Trophoblast cell (in vitro differentiated cells and primary cell): Measurements from ENCODE around the gene LRRTM4.

ENCODE experiments used
- DNase-seq, 2 donors: peaks; one replicate each; pipeline ENCODE4 v3.0.0-alpha.2; 2016
- H2AFZ ChIP-seq: 2 replicates; pipeline ENCODE4 v1.6.1; 2013; ENCODE audit warnings: low read length, moderate library complexity, mild to moderate bottlenecking; ENCODE audit not compliant: insufficient read depth, poor library complexity
- H2AK5ac ChIP-seq: 2 replicates; pipeline ENCODE4 v1.6.1; 2013; ENCODE audit warnings: mild to moderate bottlenecking, low read length
- H2BK120ac ChIP-seq: 2 replicates; pipeline ENCODE4 v1.6.1; 2013; ENCODE audit warnings: low read length, mild to moderate bottlenecking, moderate library complexity; ENCODE audit not compliant: insufficient read depth, poor library complexity
- H2BK12ac ChIP-seq: 2 replicates; pipeline ENCODE4 v1.6.1; 2013; ENCODE audit warnings: mild to moderate bottlenecking, low read length, moderate library complexity
- H2BK5ac ChIP-seq: 2 replicates; pipeline ENCODE4 v1.6.1; 2013; ENCODE audit warnings: low read length, low read depth, moderate library complexity, mild to moderate bottlenecking; ENCODE audit not compliant: poor library complexity
- H3K14ac ChIP-seq: 2 replicates; pipeline ENCODE4 v1.6.1; 2013; ENCODE audit warnings: mild to moderate bottlenecking, low read length
- H3K18ac ChIP-seq: 2 replicates; pipeline ENCODE4 v1.6.1; 2013; ENCODE audit warnings: mild to moderate bottlenecking, low read length
- H3K23ac ChIP-seq: 2 replicates; pipeline ENCODE4 v1.6.1; 2013; ENCODE audit warnings: low read length
- H3K27ac ChIP-seq: 2 replicates; pipeline ENCODE4 v1.5.1; 2013; ENCODE audit warnings: low read depth, mild to moderate bottlenecking, inconsistent platforms, low read length, moderate library complexity
- H3K27me3 ChIP-seq: 2 replicates; pipeline ENCODE4 v1.6.1; 2013; ENCODE audit warnings: inconsistent platforms, mild to moderate bottlenecking, low read length, moderate library complexity; ENCODE audit not compliant: insufficient read depth
- H3K36me3 ChIP-seq, 2 experiments: 1 replicate in 1 of 2; 2 replicates in 1 of 2; pipeline ENCODE4 v1.6.1; 2013; ENCODE audit warnings: low read length in 2 of 2, mild to moderate bottlenecking in 2 of 2, moderate library complexity in 1 of 2; ENCODE audit not compliant: insufficient read depth in 2 of 2, control insufficient read depth in 1 of 2
- H3K4ac ChIP-seq: 2 replicates; pipeline ENCODE4 v1.6.1; 2013; ENCODE audit warnings: low read depth, mild to moderate bottlenecking, low read length, moderate library complexity
- H3K4me1 ChIP-seq, 2 experiments: 1 replicate in 1 of 2; 2 replicates in 1 of 2; pipeline ENCODE4 v1.6.1; 2013; ENCODE audit warnings: low read length in 2 of 2, mild to moderate bottlenecking in 2 of 2, moderate library complexity in 1 of 2; ENCODE audit not compliant: insufficient read depth in 2 of 2, control insufficient read depth in 1 of 2
- H3K4me2 ChIP-seq: 2 replicates; pipeline ENCODE4 v1.6.1; 2013; ENCODE audit warnings: inconsistent platforms, mild to moderate bottlenecking, low read length, moderate library complexity
- H3K4me3 ChIP-seq: 2 replicates; pipeline ENCODE4 v1.5.1; 2013; ENCODE audit warnings: mild to moderate bottlenecking, low read depth, low read length, inconsistent platforms
- H3K79me1 ChIP-seq: one replicate; pipeline ENCODE4 v1.6.1; 2013; ENCODE audit warnings: low read length
- H3K79me2 ChIP-seq: 2 replicates; pipeline ENCODE4 v1.6.1; 2013; ENCODE audit warnings: low read length, mild to moderate bottlenecking; ENCODE audit not compliant: control insufficient read depth, insufficient read depth, poor library complexity
- H3K9ac ChIP-seq: 2 replicates; pipeline ENCODE4 v1.6.1; 2013; ENCODE audit warnings: mild to moderate bottlenecking, low read length
- H3K9me3 ChIP-seq: 2 replicates; pipeline ENCODE4 v1.6.1; 2013; ENCODE audit warnings: low read depth, mild to moderate bottlenecking, control low read depth, inconsistent platforms, low read length; ENCODE audit not compliant: insufficient read depth
- H4K12ac ChIP-seq: 2 replicates; pipeline ENCODE4 v1.6.1; 2013; ENCODE audit warnings: low read depth, mild to moderate bottlenecking, low read length, moderate library complexity
- H4K8ac ChIP-seq: 2 replicates; pipeline ENCODE4 v1.6.1; 2013; ENCODE audit warnings: low read depth, mild to moderate bottlenecking, low read length, moderate library complexity
- H4K91ac ChIP-seq: one replicate; pipeline ENCODE4 v1.6.1; 2013; ENCODE audit warnings: low read depth, mild to moderate bottlenecking, low read length, moderate library complexity
- WGBS: extraction: QIAGEN DNeasy Blood & Tissue Kit; methylation state at CpG from one replicate; pipeline ENCODE4 v1.1.7; 2013; ENCODE audit warnings: missing lambda C conversion rate; ENCODE audit not compliant: insufficient read length, insufficient coverage; ENCODE audit errors: extremely low coverage; 5-methylcytosine and 5-hydroxymethylcytosine counted together

LRRTM4 gene

GRCh38 chr2:76849086-76849485 is 673.1 kb downstream of the LRRTM4 start:
- no peak overlapping the region for H3K27ac ChIP-seq
- no peak overlapping the region for H4K91ac ChIP-seq
- H3K36me3 ChIP-seq: no peaks in the 10 kb centered on the region
- no peaks in the 10 kb centered on the region for H3K79me2 ChIP-seq
- H2BK120ac ChIP-seq: no peak overlapping the region
- H2AK5ac ChIP-seq: no peak overlapping the region
- H4K8ac ChIP-seq: no peak overlapping the region
- no peak overlapping the region for H3K9ac ChIP-seq
- H3K27me3 ChIP-seq: no peaks in the 10 kb centered on the region
- DNase-seq: no peak
- whole genome bisulfite sequencing: no CpG with 5 or more reads among the region's 1 CpG
- no peak overlapping the region for H3K23ac ChIP-seq
- no peak overlapping the region for H3K14ac ChIP-seq
- H2BK12ac ChIP-seq: no peak overlapping the region
- no peak overlapping the region for H3K18ac ChIP-seq
- H3K4me3 ChIP-seq: no peak overlapping the region
- no peak overlapping the region for H3K4me2 ChIP-seq
- H2AFZ ChIP-seq: no peak overlapping the region
- no peak overlapping the region for H4K12ac ChIP-seq
- H3K4me1 ChIP-seq: no peaks in the 10 kb centered on the region
- H3K9me3 ChIP-seq: no peaks in the 10 kb centered on the region
- no peaks in the 10 kb centered on the region for H3K79me1 ChIP-seq
- no peak overlapping the region for H2BK5ac ChIP-seq
- no peak overlapping the region for H3K4ac ChIP-seq

GRCh38 chr2:76839826-76840225 is 682.4 kb downstream of the LRRTM4 start:
- Histone ChIP-seq H3K4me1 (no peaks in the 10 kb centered on the region), H2AFZ (no peak overlapping the region), H3K4me3 (no peak overlapping the region), H3K4ac (no peak overlapping the region), H3K9ac (no peak overlapping the region), H3K23ac (no peak overlapping the region), H2AK5ac (no peak overlapping the region), H3K79me1 (no peaks in the 10 kb centered on the region), H4K91ac (no peak overlapping the region), H2BK120ac (no peak overlapping the region), H3K14ac (no peak overlapping the region), H3K27ac (no peak overlapping the region), H4K12ac (no peak overlapping the region), H3K18ac (no peak overlapping the region), H2BK5ac (no peak overlapping the region), H4K8ac (no peak overlapping the region), H3K9me3 (no peaks in the 10 kb centered on the region), H3K79me2 (no peaks in the 10 kb centered on the region), H3K4me2 (no peak overlapping the region), H2BK12ac (no peak overlapping the region), H3K27me3 (no peaks in the 10 kb centered on the region), H3K36me3 (no peaks in the 10 kb centered on the region)
- no CpG with 5 or more reads among the region's 1 CpG for WGBS
- DNase-seq: no peak

- no peak overlapping the region for H3K23ac ChIP-seq
- no peaks in the 10 kb centered on the region for H3K79me2 ChIP-seq
- H4K8ac ChIP-seq: no peak overlapping the region
- H2BK5ac ChIP-seq: no peak overlapping the region
- no peaks in the 10 kb centered on the region for H3K36me3 ChIP-seq
- H3K4me3 ChIP-seq: no peak overlapping the region
- no peak overlapping the region for H2BK12ac ChIP-seq
- H3K4ac ChIP-seq: no peak overlapping the region
- H3K4me2 ChIP-seq: no peak overlapping the region
- no peak overlapping the region for H3K14ac ChIP-seq
- no peak overlapping the region for H3K18ac ChIP-seq
- no peak overlapping the region for H3K27ac ChIP-seq
- H2BK120ac ChIP-seq: no peak overlapping the region
- H2AK5ac ChIP-seq: no peak overlapping the region
- WGBS: no CpG with 5 or more reads among the region's 3 CpGs
- no peak overlapping the region for H3K9ac ChIP-seq
- no peaks in the 10 kb centered on the region for H3K9me3 ChIP-seq
- H4K91ac ChIP-seq: no peak overlapping the region
- H4K12ac ChIP-seq: no peak overlapping the region
- no peaks in the 10 kb centered on the region for H3K4me1 ChIP-seq
- no peaks in the 10 kb centered on the region for H3K27me3 ChIP-seq
- no peaks in the 10 kb centered on the region for H3K79me1 ChIP-seq
- H2AFZ ChIP-seq: no peak overlapping the region
- DNase-seq: no peak
Measured at GRCh38 chr2:76829374-76830234, 692.6 kb downstream of the LRRTM4 start.

GRCh38 chr2:76826691-76827090 is 695.5 kb downstream of the LRRTM4 start:
- Histone ChIP-seq H3K4me2 (no peak overlapping the region), H3K79me1 (no peaks in the 10 kb centered on the region), H3K14ac (no peak overlapping the region), H2BK12ac (no peak overlapping the region), H3K9me3 (no peaks in the 10 kb centered on the region), H3K79me2 (no peaks in the 10 kb centered on the region), H3K4me1 (no peaks in the 10 kb centered on the region), H3K27ac (no peak overlapping the region), H3K4ac (no peak overlapping the region), H2BK120ac (no peak overlapping the region), H4K12ac (no peak overlapping the region), H3K4me3 (no peak overlapping the region), H2AFZ (no peak overlapping the region), H3K27me3 (no peaks in the 10 kb centered on the region), H2AK5ac (no peak overlapping the region), H2BK5ac (no peak overlapping the region), H4K8ac (no peak overlapping the region), H3K36me3 (no peaks in the 10 kb centered on the region), H3K23ac (no peak overlapping the region), H4K91ac (no peak overlapping the region), H3K9ac (no peak overlapping the region), H3K18ac (no peak overlapping the region)
- no CpG with 5 or more reads among the region's 3 CpGs for WGBS
- DNase-seq: no peak
